HepG2 (cell line): ENCODE results near the gene CADPS2. TPM values are rescaled to one million over a fixed set of nuclear protein-coding genes. Genes with fewer than 3 reads are reported as not detected.

Experiments
- ASH2L ChIP-seq: fragments of 300-600, 200-600 bp; sonication (generic); IDR thresholded peaks from 2 replicates; pipeline ENCODE4 v1.7.0; 2017; ENCODE audit warnings: low read depth, mild to moderate bottlenecking, moderate library complexity, mixed read lengths, low read length; ENCODE audit not compliant: insufficient read length
- BCL3 ChIP-seq: sonication (generic); formaldehyde crosslinking; IDR thresholded peaks from 2 replicates; pipeline ENCODE4 v1.5.1; 2020; ENCODE audit warnings: mild to moderate bottlenecking, missing genetic modification reagents, moderate library complexity
- E2F1 ChIP-seq: sonication (generic); formaldehyde crosslinking; IDR thresholded peaks from 2 replicates; pipeline ENCODE4 v1.5.0; 2020; ENCODE audit warnings: missing genetic modification reagents
- FOXJ3 ChIP-seq: sonication (generic); formaldehyde crosslinking; IDR thresholded peaks from 2 replicates; pipeline ENCODE4 v1.4.0; 2020; ENCODE audit warnings: missing genetic modification reagents, mild to moderate bottlenecking, borderline replicate concordance
- FOXM1 ChIP-seq: sonication (generic); formaldehyde crosslinking; IDR thresholded peaks from 2 replicates; pipeline ENCODE4 v1.5.0; 2020; ENCODE audit warnings: missing genetic modification reagents
- KLF6 ChIP-seq: IDR thresholded peaks from 2 replicates; pipeline ENCODE4 v1.8.0; 2016; ENCODE audit warnings: missing biosample characterization, missing genetic modification reagents
- MED13 ChIP-seq: sonication (generic); formaldehyde crosslinking; IDR thresholded peaks from 2 replicates; pipeline ENCODE4 v1.5.0; 2020; ENCODE audit warnings: missing genetic modification reagents
- MNT ChIP-seq: fragments of 450-650 bp; IDR thresholded peaks from 2 replicates; pipeline ENCODE4 v1.6.1; 2016
- PAX8 ChIP-seq: sonication (generic); formaldehyde crosslinking; IDR thresholded peaks from 2 replicates; pipeline ENCODE4 v1.8.0; 2022; ENCODE audit warnings: mild to moderate bottlenecking, missing genetic modification reagents, borderline replicate concordance
- PHF21A ChIP-seq: sonication (generic); formaldehyde crosslinking; IDR thresholded peaks from 2 replicates; pipeline ENCODE4 v1.5.0; 2020; ENCODE audit warnings: mild to moderate bottlenecking, missing genetic modification reagents
- PHF8 ChIP-seq: sonication (generic); formaldehyde crosslinking; IDR thresholded peaks from 2 replicates; pipeline ENCODE4 v1.5.0; 2020; ENCODE audit warnings: missing genetic modification reagents
- PRPF4 ChIP-seq: fragments of 200-400 bp; formaldehyde crosslinking; IDR thresholded peaks from 2 replicates; pipeline ENCODE4 v1.6.1; 2016; ENCODE audit warnings: low read length, low read depth; ENCODE audit not compliant: poor library complexity, severe bottlenecking
- RARA ChIP-seq: IDR thresholded peaks from 2 replicates; pipeline ENCODE4 v1.6.1; 2016; ENCODE audit warnings: missing genetic modification reagents, missing compliant biosample characterization
- SALL1 ChIP-seq: sonication (generic); formaldehyde crosslinking; IDR thresholded peaks from 2 replicates; pipeline ENCODE4 v1.8.0; 2022; ENCODE audit warnings: mild to moderate bottlenecking, missing genetic modification reagents
- STAT5B ChIP-seq: sonication (generic); formaldehyde crosslinking; IDR thresholded peaks from 2 replicates; pipeline ENCODE4 v1.4.0; 2020; ENCODE audit warnings: missing genetic modification reagents
- TMF1 ChIP-seq: sonication (generic); formaldehyde crosslinking; IDR thresholded peaks from 2 replicates; pipeline ENCODE4 v1.8.1; 2022; ENCODE audit warnings: low read depth, missing genetic modification reagents
- ZNF101 ChIP-seq: sonication (generic); formaldehyde crosslinking; IDR thresholded peaks from 2 replicates; pipeline ENCODE4 v1.4.0; 2020; ENCODE audit warnings: mild to moderate bottlenecking, low read depth, missing genetic modification reagents, borderline replicate concordance
- ZNF205 ChIP-seq: IDR thresholded peaks from 2 replicates; pipeline ENCODE4 v1.6.1; 2018; ENCODE audit warnings: missing biosample characterization, missing genetic modification reagents
- ZNF878 ChIP-seq: sonication (generic); formaldehyde crosslinking; IDR thresholded peaks from 2 replicates; pipeline ENCODE4 v1.8.1; 2023; ENCODE audit warnings: mild to moderate bottlenecking, missing genetic modification reagents, moderate library complexity
- polyA plus RNA-seq, 8 experiments: library from polyadenylated mRNA; depleted of rRNA in 3 of 8; stranded (reverse) in 7 of 8; unstranded in 1 of 8; fragments of >200 nt; fragmentation: Illumina TruSeq in 4 of 8; extraction: Trizol in 4 of 8; gene quantifications; 2 replicates each; pipeline versions ENCODE4 v1.2.1 to v1.2.3, GENCODE V29; 2011 to 2016; ENCODE audit warnings: low read depth in 4 of 8, missing spikeins in 1 of 8, mixed read lengths in 1 of 8; ENCODE audit not compliant: insufficient read depth in 1 of 8
- total RNA-seq, 5 experiments: library from RNA; depleted of rRNA; stranded (reverse); fragments of >200 nt; fragmentation: Illumina TruSeq; extraction: Trizol; gene quantifications; 2 replicates each; pipeline ENCODE4 v1.2.3, GENCODE V29; 2016; ENCODE audit warnings: low read depth in 1 of 5
- TF ChIP-seq, protein P1 (sequence below): sonication (generic); formaldehyde crosslinking; IDR thresholded peaks from 2 replicates; pipeline ENCODE4 v1.4.0; 2020; ENCODE audit warnings: low read depth, mild to moderate bottlenecking, missing genetic modification reagents
- TF ChIP-seq, protein P2 (sequence below): IDR thresholded peaks from 2 replicates; pipeline ENCODE4 v1.6.1; 2016; ENCODE audit warnings: control low read depth

CADPS2 gene
- total and polyA plus RNA-seq, 2 of the 13 experiments (the other 11 are each of a cell fraction or from before 2014, with no cell fraction given): 17.6 to 43.8 TPM

DNA sequence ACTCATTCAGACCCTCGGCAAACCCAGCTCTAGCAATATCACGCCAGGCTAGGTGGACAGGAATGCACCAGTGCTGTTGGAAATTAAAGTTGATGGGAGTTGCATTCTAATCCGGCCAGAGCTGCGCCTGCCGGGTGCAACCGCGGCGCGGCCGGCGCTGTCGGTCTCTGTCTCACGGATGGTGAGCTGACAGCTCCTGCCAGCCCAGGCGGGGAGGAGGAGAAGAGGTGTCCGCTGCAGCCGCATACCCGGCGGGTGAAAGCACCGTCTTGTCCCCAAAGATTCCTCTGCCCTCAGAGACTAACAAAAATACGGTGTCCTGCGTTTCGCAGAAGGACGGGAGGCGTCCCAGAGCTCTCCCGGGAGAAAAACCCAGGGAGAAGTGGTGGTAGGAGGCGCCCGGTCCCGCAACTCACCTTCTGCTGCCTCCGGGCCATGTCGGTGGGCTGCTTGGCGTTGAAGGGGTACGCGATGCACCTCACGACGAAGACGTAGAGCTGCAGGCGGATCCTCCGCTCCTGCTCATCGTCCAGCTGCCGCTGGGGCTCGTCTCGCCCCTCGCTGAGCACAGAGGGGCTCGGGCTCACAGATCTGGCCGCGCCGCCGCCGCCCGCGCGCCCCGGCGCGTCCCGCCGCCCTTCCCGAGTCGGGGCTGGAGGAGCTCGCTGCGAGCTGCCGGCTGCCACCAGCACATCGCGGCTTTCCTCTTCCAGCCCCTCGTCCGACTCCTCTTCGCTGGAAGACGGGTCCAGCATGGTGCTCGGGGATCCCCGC is 490 bp downstream of the CADPS2 start (continued):
- TF ChIP-seq ASH2L: peak; percentile 88
- TF ChIP-seq ZNF205 (CRISPR knock-in tag): no peak
- TF ChIP-seq, protein P1, sequence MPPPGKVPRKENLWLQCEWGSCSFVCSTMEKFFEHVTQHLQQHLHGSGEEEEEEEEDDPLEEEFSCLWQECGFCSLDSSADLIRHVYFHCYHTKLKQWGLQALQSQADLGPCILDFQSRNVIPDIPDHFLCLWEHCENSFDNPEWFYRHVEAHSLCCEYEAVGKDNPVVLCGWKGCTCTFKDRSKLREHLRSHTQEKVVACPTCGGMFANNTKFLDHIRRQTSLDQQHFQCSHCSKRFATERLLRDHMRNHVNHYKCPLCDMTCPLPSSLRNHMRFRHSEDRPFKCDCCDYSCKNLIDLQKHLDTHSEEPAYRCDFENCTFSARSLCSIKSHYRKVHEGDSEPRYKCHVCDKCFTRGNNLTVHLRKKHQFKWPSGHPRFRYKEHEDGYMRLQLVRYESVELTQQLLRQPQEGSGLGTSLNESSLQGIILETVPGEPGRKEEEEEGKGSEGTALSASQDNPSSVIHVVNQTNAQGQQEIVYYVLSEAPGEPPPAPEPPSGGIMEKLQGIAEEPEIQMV (CRISPR knock-in tag): no peak
- TF ChIP-seq SALL1: peak; percentile 2; the same call in 1 of the 2 replicates
- TF ChIP-seq TMF1 (CRISPR knock-in tag): no peak
- TF ChIP-seq PRPF4: no peak
- no peak for TF ChIP-seq FOXM1 (CRISPR knock-in tag)
- TF ChIP-seq E2F1 (CRISPR knock-in tag): no peak
- TF ChIP-seq, protein P2, sequence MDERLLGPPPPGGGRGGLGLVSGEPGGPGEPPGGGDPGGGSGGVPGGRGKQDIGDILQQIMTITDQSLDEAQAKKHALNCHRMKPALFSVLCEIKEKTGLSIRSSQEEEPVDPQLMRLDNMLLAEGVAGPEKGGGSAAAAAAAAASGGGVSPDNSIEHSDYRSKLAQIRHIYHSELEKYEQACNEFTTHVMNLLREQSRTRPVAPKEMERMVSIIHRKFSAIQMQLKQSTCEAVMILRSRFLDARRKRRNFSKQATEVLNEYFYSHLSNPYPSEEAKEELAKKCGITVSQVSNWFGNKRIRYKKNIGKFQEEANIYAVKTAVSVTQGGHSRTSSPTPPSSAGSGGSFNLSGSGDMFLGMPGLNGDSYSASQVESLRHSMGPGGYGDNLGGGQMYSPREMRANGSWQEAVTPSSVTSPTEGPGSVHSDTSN (CRISPR knock-in tag): no peak
- no peak for TF ChIP-seq MNT
- TF ChIP-seq PHF21A (CRISPR knock-in tag): 0 out of 2 replicates have a peak, but pooled peaks have one; percentile 13
- TF ChIP-seq PHF8 (CRISPR knock-in tag): no peak
- no peak for TF ChIP-seq KLF6
- no peak for TF ChIP-seq FOXJ3
- TF ChIP-seq ZNF878: no peak
- TF ChIP-seq RARA: no peak
- TF ChIP-seq STAT5B (CRISPR knock-in tag): no peak
- TF ChIP-seq PAX8 (CRISPR knock-in tag): 0 out of 2 replicates have a peak, but pooled peaks have one; percentile 36
- no peak for TF ChIP-seq BCL3 (CRISPR knock-in tag)
- no peak for TF ChIP-seq ZNF101
- TF ChIP-seq MED13 (CRISPR knock-in tag): no peak
